K562 (cell line): ENCODE data around the gene GEN1.

Experiments
- CBFB ChIP-seq: sonication (generic); formaldehyde crosslinking; IDR thresholded peaks from 2 replicates; pipeline ENCODE4 v1.4.0; 2020; ENCODE audit warnings: mild to moderate bottlenecking, missing genetic modification reagents
- FOSL1 ChIP-seq: fragments of 200-800 bp; sonication (Bioruptor generic); conservative IDR thresholded peaks from 2 replicates; pipeline ENCODE4 v1.6.1; 2016; ENCODE audit warnings: missing genetic modification characterization, missing compliant biosample characterization
- JUND ChIP-seq, 2 experiments: IDR thresholded peaks; 2 replicates in 1 of 2; 3 replicates in 1 of 2; pipeline ENCODE4 v1.6.1; 2011; ENCODE audit warnings: borderline replicate concordance in 2 of 2, low read depth in 2 of 2, low read length in 2 of 2, improper control_type of control experiment in 1 of 2, missing biosample characterization in 1 of 2, missing genetic modification characterization in 1 of 2, missing genetic modification reagents in 1 of 2
- PTTG1 ChIP-seq: fragments of 450-650 bp; IDR thresholded peaks from 2 replicates; pipeline ENCODE4 v1.6.1; 2016; ENCODE audit warnings: low read depth, mild to moderate bottlenecking, missing genetic modification characterization, missing compliant biosample characterization
- RBBP5 ChIP-seq: fragments of 200-600 bp; sonication (generic); IDR thresholded peaks from 2 replicates; pipeline ENCODE4 v1.6.1; 2012; ENCODE audit warnings: borderline replicate concordance, mild to moderate bottlenecking, low read length, control low read depth, inconsistent platforms; ENCODE audit not compliant: insufficient read depth, poor library complexity, severe bottlenecking
- RERE ChIP-seq: sonication (generic); formaldehyde crosslinking; IDR thresholded peaks from 2 replicates; pipeline ENCODE4 v1.8.0; 2023; ENCODE audit warnings: missing genetic modification reagents, mild to moderate bottlenecking, borderline replicate concordance
- REST ChIP-seq, 2 experiments: fragments of 450-650 bp; formaldehyde crosslinking in 1 of 2; IDR thresholded peaks; 2 replicates each; pipeline versions ENCODE4 v1.4.0 to v1.6.1; 2014 to 2020; ENCODE audit warnings: mild to moderate bottlenecking in 2 of 2, borderline replicate concordance in 1 of 2, low read depth in 1 of 2
- SNRNP70 ChIP-seq: fragments of 200-400 bp; formaldehyde crosslinking; optimal IDR thresholded peaks from 2 replicates; pipeline ENCODE3; 2017; ENCODE audit warnings: low read depth, low read length
- ZBTB8A ChIP-seq: fragments of 450-650 bp; IDR thresholded peaks from 2 replicates; pipeline ENCODE4 v1.6.1; 2018; ENCODE audit warnings: mild to moderate bottlenecking, moderate library complexity; ENCODE audit not compliant: partially characterized antibody
- ZNF140 ChIP-seq: fragments of 250-450 bp; sonication (Bioruptor Pico); IDR thresholded peaks from 2 replicates; pipeline ENCODE4 v1.8.0; 2021; ENCODE audit warnings: moderate library complexity, mild to moderate bottlenecking, inconsistent platforms
- ZNF253 ChIP-seq: fragments of 250-450 bp; sonication (Bioruptor Pico); conservative IDR thresholded peaks from 2 replicates; pipeline ENCODE4 v1.6.1; 2021; ENCODE audit warnings: mild to moderate bottlenecking
- TF ChIP-seq, protein P1 (sequence below), 3 experiments: IDR thresholded peaks in 2 of 3; conservative IDR thresholded peaks in 1 of 3; 2 replicates each; pipeline ENCODE4 v1.5.1; 2011 to 2012; ENCODE audit warnings: low read length in 3 of 3, mild to moderate bottlenecking in 3 of 3, control low read depth in 2 of 3, improper control_type of control experiment in 1 of 3, inconsistent platforms in 1 of 3, low read depth in 1 of 3, mixed read lengths in 1 of 3, moderate library complexity in 1 of 3; ENCODE audit not compliant: insufficient read depth in 2 of 3
- TF ChIP-seq, protein P2 (sequence below): IDR thresholded peaks from 2 replicates; pipeline ENCODE4 v1.6.1; 2016; ENCODE audit warnings: missing genetic modification characterization, missing compliant biosample characterization
- TF ChIP-seq, protein P3 (sequence below): fragments of 250-450 bp; sonication (Bioruptor Pico); IDR thresholded peaks from 2 replicates; pipeline ENCODE4 v1.5.0; 2020; ENCODE audit warnings: mild to moderate bottlenecking

- TF ChIP-seq, protein P1, sequence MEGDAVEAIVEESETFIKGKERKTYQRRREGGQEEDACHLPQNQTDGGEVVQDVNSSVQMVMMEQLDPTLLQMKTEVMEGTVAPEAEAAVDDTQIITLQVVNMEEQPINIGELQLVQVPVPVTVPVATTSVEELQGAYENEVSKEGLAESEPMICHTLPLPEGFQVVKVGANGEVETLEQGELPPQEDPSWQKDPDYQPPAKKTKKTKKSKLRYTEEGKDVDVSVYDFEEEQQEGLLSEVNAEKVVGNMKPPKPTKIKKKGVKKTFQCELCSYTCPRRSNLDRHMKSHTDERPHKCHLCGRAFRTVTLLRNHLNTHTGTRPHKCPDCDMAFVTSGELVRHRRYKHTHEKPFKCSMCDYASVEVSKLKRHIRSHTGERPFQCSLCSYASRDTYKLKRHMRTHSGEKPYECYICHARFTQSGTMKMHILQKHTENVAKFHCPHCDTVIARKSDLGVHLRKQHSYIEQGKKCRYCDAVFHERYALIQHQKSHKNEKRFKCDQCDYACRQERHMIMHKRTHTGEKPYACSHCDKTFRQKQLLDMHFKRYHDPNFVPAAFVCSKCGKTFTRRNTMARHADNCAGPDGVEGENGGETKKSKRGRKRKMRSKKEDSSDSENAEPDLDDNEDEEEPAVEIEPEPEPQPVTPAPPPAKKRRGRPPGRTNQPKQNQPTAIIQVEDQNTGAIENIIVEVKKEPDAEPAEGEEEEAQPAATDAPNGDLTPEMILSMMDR (IDR thresholded peaks at IDR 0.05 in 2 of 3, conservative IDR thresholded peaks at IDR 0.05 in 1 of 3; ENCODE audit: insufficient read depth in 2 of 3, low read depth in 1 of 3, low read length in 3 of 3), result no peak
- no peak for TF ChIP-seq SNRNP70
- TF ChIP-seq, protein P2, sequence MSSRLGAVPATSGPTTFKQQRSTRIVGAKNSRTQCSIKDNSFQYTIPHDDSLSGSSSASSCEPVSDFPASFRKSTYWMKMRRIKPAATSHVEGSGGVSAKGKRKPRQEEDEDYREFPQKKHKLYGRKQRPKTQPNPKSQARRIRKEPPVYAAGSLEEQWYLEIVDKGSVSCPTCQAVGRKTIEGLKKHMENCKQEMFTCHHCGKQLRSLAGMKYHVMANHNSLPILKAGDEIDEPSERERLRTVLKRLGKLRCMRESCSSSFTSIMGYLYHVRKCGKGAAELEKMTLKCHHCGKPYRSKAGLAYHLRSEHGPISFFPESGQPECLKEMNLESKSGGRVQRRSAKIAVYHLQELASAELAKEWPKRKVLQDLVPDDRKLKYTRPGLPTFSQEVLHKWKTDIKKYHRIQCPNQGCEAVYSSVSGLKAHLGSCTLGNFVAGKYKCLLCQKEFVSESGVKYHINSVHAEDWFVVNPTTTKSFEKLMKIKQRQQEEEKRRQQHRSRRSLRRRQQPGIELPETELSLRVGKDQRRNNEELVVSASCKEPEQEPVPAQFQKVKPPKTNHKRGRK (tag), result no peak
- TF ChIP-seq CBFB (CRISPR knock-in tag), result no peak
- TF ChIP-seq ZNF253 (CRISPR knock-in tag), result no peak
- TF ChIP-seq RBBP5, result no peak
- TF ChIP-seq ZBTB8A, result no peak
- TF ChIP-seq ZNF140 (CRISPR knock-in tag), result no peak
- TF ChIP-seq PTTG1, result no peak
- TF ChIP-seq, protein P3, sequence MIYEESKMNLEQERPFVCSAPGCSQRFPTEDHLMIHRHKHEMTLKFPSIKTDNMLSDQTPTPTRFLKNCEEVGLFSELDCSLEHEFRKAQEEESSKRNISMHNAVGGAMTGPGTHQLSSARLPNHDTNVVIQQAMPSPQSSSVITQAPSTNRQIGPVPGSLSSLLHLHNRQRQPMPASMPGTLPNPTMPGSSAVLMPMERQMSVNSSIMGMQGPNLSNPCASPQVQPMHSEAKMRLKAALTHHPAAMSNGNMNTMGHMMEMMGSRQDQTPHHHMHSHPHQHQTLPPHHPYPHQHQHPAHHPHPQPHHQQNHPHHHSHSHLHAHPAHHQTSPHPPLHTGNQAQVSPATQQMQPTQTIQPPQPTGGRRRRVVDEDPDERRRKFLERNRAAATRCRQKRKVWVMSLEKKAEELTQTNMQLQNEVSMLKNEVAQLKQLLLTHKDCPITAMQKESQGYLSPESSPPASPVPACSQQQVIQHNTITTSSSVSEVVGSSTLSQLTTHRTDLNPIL, result no peak
- no peak for TF ChIP-seq JUND (IDR thresholded peaks at IDR 0.05; ENCODE audit: borderline replicate concordance, low read depth, low read length)
- TF ChIP-seq JUND (tag; IDR thresholded peaks at IDR 0.05; ENCODE audit: borderline replicate concordance, low read depth, low read length), result no peak
- TF ChIP-seq RERE (CRISPR knock-in tag), result no peak
- TF ChIP-seq REST (IDR thresholded peaks at IDR 0.05; ENCODE audit: borderline replicate concordance), result no peak
- no peak for TF ChIP-seq REST (CRISPR knock-in tag; IDR thresholded peaks at IDR 0.05; ENCODE audit: low read depth)
- TF ChIP-seq FOSL1 (tag), result no peak
Observed at GRCh38 chr2:17822445-17823117, 68.6 kb downstream of the GEN1 start.
